Measurements from ENCODE around the gene ZNF181.

The ZNF181 gene

GRCh38 chr19:34759218-34759917 lies 25.3 kb downstream of the ZNF181 start:
- no peak for DNase-seq

GRCh38 chr19:34766386-34766785 lies 32.3 kb downstream of the ZNF181 start:
- no peak for DNase-seq

GRCh38 chr19:34767951-34768350 lies 33.9 kb downstream of the ZNF181 start:
- no peak for DNase-seq

GRCh38 chr19:34772697-34773554 lies 38.9 kb downstream of the ZNF181 start, which contains the start of gene ZNF599:
Gene ZNF599 (minus strand): TSS chr19:34773215. CDS start chr19:34772841, 374 bp downstream.
- DNase-seq, result peak; percentile 94

GRCh38 chr19:34773555-34773864 lies 39.5 kb downstream of the ZNF181 start:
- DNase-seq, result no peak

GRCh38 chr19:34774857-34775256 lies 40.8 kb downstream of the ZNF181 start:
- DNase-seq, result no peak

GRCh38 chr19:34778342-34778741 lies 44.3 kb downstream of the ZNF181 start:
- DNase-seq, result no peak

- no peak for DNase-seq
Observed at GRCh38 chr19:34779652-34780051, 45.6 kb downstream of the ZNF181 start.

GRCh38 chr19:34786236-34786635 lies 52.2 kb downstream of the ZNF181 start:
- no peak for DNase-seq

- no peak for DNase-seq
Observed at GRCh38 chr19:34787059-34787824, 53.2 kb downstream of the ZNF181 start.

GRCh38 chr19:34788074-34788473 lies 54.0 kb downstream of the ZNF181 start:
- DNase-seq, result no peak

GRCh38 chr19:34793565-34793964 lies 59.5 kb downstream of the ZNF181 start:
- no peak for DNase-seq

GRCh38 chr19:34794066-34794960 lies 60.3 kb downstream of the ZNF181 start:
- no peak for DNase-seq
